HG03060 (cell line): ENCODE measurements around the gene EML6.

Experiments
- ATAC-seq: cut with Tn5 transposase; IDR thresholded peaks from one replicate; pipeline ENCODE4 v1.9.1; 2021; ENCODE audit warnings: low read depth, moderate number of reproducible peaks; ENCODE audit not compliant: unreplicated experiment

EML6 gene

GRCh38 chr2:54902763-54903162 is 179.3 kb downstream of the EML6 start:
- ATAC-seq, result no peak

DNA sequence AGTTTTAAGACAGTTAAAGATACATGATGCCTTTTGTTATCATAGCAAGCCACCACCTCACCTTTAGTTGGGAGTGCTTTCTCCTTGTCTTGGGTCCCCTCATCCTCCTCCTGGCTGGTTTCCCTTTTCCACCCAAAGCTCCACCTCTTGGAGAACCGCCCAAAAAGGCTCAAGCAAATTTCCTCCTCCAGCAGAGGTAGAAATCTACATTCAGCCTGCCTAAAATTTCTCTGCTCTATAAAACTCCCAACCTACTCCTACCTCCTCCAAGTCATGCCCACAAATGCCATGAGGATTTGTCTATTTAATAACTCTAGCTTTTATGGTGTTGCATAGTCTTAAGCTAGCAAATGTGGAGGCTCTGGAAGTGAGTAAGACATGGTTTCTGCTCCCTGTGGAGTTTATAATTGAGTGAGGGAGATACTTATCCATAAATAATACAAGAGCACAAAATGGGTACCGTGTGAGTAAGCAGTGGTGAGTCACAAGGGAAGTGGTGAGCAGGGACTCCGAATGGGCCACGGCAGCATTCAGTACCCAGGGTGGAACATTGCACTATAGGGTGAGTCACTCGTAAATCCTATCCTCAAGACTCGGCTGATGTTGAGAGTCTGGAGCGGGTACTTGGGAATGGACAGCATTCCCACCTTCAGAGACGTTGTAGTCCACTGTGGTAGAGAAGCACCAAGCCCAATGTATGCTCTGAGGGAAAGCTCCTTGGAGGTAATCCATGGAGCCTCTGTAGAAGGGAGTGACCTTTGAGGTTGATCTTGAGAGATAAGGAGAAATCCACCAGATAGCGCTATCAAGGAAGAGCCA is 180.5 kb downstream of the EML6 start:
- ATAC-seq, result no peak

DNA sequence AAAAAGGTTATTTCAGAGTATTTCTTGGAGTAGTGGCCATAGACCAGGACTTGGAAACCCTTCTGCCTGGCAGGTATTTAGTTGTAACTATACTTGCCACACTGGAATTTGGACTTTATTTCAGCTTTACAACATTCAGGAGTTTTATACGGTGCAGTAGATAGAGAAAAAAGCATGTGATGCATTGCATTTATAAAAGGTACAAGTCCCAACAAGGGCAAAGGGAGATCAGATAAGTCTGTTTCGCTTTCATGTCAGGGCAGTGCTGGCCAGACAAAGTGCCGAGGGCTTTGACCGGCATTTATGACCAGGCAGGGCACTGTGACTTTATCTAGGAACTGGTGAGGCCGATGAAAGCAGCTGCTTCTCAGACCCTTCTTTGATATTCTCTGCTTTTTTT is 181.4 kb downstream of the EML6 start:
- ATAC-seq, result no peak

- ATAC-seq, result no peak
These were observed 183.3 kb downstream of the EML6 start for GRCh38 chr2:54906716-54907115.

- no peak for ATAC-seq
These were observed 184.2 kb downstream of the EML6 start for GRCh38 chr2:54907663-54908062.

DNA sequence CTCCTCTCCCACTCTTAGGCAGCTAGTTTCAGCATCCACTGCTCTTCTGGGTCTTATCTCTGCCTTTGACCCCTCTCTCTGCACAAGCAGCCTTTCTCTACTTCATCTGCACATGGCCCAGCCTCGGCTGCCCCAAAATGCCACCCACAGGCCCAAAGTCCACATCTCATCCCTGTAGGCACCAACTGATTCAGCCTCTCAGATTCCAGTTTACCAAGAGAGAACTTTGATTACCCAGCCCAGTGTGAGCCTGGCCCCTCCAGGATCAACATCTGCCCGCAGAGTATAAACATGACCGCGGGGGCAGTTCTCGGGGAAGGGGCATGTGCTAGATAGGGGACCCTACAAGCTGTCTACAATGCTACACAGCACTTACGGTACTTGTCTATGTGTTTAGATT is 185.1 kb downstream of the EML6 start:
- ATAC-seq, result no peak

DNA sequence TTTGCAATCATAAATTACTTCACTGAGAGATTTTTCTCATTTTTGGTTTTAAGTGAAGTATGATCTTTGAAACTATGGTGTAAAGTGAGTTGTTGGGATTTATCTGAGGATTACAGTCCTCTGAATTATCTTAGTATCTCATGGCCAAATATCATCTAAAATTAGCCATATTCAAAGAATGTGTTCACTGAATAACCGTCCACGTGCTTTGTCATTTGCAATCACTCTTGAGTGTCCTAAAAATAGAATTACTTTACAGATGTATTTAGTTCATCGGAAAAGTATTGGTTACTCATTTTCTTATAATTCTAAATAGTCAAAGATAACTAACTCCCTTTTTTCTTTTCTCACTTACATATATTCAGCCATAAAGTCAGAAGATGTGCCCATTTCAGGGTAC is 185.5 kb downstream of the EML6 start:
- ATAC-seq, result no peak

DNA sequence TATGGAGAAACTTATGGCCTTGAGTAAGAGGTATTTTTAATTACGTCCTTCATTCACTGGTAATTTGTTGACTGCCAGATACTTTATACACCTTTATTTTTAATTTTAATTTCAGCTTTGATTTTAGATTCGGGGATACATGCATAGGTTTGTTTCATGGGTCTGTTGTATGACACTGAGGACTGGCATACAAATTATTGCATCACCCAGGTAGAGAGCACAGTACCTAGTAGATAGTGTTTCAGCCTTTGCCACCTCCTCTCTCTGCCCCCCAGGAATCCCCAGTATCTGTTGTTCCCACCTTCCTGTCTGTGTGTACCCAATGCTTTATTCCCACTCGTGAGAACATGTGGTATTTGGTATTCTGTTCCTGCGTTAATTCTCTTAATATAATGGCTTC is 188.8 kb downstream of the EML6 start:
- no peak for ATAC-seq

DNA sequence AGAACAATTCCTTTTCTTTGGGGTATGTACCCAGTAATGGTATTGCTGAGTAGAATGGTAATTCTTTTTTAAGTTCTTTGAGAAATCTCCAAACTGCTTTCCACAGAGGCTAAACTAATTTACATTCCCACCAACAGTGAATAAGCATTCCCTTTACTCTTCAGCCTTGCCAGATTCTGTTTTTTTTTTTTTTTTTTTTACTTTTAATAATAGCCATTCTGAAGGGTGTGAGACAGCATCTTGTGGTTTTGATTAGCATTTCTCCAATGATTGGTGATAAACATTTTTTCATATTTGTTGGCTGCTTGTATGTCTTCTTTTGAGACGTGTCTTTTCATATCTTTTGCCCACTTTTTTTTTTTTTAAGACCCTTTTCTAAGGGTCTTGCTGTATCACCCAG is 189.4 kb downstream of the EML6 start:
- ATAC-seq, result no peak

DNA sequence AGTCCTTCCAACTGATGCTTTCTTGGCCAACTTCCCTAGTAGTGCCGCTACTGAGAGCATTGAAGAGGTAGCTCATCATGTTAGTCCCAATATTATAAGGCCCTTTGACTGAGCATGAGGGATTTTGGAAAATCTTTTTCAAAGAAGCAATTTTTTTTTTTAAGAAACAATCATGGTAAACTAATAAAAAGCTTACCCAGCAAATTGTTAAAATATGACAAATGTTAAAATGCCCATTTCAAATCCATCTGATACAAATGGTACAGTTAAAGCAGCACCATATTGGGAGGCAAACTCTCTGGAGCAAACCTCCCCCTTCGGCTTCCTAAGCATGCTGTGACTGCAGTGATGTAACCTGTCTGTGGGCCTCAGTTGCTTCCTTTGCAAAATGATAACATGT is 191.2 kb downstream of the EML6 start:
- ATAC-seq, result no peak

- ATAC-seq, result no peak
These were observed 191.6 kb downstream of the EML6 start for GRCh38 chr2:54915101-54915500.

GRCh38 chr2:54916637-54917036 is 193.2 kb downstream of the EML6 start:
- ATAC-seq, result no peak

- no peak for ATAC-seq
These were observed 195.3 kb downstream of the EML6 start for GRCh38 chr2:54918647-54919280.

GRCh38 chr2:54920660-54921059 is 197.2 kb downstream of the EML6 start:
- no peak for ATAC-seq

GRCh38 chr2:54924121-54924520 is 200.7 kb downstream of the EML6 start:
- no peak for ATAC-seq

- no peak for ATAC-seq
These were observed 201.6 kb downstream of the EML6 start for GRCh38 chr2:54925022-54925421.

GRCh38 chr2:54927085-54927750 is 203.8 kb downstream of the EML6 start:
- ATAC-seq, result no peak

DNA sequence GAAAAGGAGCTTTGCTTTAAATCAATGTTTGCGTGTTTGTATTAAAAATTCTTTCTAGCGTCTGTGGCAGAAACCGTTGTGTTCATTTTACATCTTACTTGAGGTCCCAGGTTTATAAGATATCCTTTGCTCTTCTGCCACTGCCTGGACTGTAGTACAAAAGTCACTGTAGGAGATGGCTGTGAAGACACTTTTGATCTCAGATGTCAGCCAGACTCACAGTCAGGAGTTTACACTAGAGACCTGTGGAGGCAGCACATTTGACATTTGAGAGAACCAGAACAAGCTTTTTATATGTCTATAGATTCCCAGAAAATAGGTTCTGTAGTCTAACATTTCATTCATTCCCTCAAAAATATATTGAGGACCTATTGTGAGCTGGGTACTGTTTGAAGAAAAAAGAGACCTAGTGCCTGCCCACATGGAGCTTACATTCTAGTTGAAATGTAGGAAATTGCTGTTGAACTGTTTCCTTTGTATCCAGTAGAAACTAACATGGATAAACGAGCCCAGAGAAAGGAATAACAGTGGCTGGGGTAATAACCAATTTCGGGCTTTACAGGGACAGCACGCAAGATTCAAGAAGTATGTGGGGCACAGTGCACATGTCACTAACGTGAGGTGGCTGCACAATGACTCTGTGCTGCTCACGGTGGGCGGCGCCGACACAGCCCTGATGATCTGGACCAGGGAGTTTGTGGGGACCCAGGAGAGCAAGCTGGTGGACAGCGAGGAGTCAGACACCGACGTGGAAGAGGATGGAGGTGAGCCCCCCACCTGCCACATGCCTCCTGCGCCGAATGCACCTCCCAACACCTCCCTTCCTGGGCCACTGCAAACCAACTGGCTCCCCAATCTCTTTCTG is 204.5 kb downstream of the EML6 start:
- ATAC-seq, result no peak

DNA sequence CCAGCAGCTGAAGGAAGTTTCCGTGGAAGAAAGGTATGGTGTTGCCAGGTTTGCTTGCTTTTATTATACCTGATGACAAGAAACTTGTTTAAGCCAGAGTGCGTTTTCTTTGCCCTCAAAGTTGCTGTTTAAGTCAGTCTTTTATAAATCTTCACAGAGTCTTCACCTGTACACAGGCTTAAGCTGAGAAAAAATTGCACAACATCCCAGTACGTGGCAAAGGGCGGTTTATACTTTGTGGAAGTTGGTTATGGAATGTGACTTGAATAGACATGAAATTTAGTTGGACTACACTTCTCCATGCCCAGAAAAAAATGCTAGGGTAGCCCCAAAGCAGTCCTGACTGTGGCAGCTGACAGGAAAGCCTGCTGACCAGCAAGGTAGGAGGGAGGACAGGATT is 205.3 kb downstream of the EML6 start:
- ATAC-seq, result no peak

- ATAC-seq, result no peak
These were observed 208.0 kb downstream of the EML6 start for GRCh38 chr2:54931473-54931872.

DNA sequence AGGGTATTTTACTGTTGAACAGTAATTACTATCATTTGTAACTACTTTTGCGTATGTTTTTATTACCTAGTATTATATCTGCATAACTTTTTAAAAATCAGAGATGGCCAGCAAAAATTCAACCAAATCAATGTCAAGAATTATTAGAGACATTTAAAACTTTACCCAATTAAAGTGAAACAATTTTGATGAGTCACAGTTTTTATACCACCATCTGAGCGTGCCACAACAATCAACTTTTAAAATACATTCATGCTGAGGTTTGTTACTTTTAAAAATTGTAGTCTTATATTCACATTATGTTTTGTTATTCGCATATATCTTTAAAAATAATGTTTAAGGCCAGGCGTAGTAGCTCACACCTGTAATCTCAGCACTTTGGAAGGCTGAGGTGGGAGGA is 211.9 kb downstream of the EML6 start:
- ATAC-seq, result no peak
